Ammon's horn (tissue), 1 donor: ENCODE results near the gene FOXK2.

Experiments
- DNase-seq: peaks from one replicate; pipeline ENCODE4 v3.0.0-alpha.2; 2016; ENCODE audit warnings: low spot score

FOXK2 gene

DNA sequence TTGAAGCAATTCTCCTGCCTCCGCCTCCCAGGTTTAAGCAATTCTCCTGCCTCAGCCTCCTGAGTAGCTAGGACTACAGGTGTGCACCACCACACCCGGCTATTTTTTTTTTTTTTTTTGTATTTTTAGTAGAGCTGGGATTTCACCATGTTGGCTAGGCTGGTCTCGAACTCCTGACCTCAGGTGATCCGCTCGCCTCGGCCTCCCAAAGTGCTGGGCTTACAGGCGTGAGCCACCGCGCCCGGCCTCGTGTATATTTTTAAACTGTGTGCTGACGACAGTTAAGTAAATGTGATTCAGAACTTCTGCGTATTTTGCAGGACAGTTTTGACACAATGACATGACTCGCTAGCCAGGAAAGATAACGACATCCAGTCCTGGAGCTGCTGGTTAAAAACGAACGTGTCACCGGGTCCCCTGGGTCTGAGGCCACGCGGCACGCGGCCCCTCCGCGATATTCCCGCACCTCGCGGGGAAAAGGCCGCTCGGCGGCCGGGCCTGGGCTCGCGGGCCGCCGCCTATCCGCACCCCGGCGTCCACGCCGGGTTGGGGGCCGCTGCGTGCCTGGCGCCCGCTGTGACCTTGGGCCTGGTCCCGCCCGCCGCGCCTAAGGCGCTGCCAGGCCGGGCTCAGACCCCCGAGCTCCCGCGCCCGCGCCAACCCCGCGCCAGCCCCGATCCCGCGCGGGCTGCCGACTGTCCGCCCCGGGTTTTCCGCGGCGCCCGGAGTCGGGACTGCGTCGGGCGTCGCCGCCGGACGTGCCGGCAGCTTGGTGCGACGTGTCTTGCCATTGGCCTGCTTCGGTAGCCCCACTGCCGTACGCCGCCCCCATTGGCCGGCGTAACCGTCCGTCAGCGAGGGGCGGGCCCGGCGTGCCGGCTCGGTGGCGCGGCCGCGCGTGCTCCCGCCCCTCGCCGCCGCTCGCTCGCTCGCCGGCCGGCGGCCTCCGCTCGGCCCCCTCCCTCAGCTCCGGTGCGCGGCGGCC is at the start of gene FOXK2:
FOXK2 (plus strand) TSS at position 907 of the 985 bp plus-strand sequence. CDS start 157 bp downstream, outside the sequence.
- DNase-seq: peak; percentile 96

DNA sequence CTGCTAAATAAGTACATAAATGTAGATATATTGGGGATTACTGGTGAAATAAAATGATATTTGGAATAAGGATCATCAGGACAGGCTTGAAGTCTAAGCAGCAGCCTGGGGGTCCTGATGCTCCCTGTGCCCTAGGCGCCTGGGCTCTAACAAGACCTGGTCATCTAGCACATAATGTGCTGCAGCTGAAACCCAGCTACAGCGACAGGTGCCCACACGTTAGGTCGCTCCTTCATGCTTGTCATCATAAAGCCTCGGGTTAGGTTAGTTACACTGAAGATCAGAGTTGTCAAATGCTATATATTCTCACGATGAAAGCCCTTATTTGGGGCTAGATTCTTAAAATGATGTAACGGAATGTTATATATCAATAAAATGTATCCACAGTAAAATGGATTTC is 49.5 kb upstream of the FOXK2 start:
- DNase-seq: no peak

DNA sequence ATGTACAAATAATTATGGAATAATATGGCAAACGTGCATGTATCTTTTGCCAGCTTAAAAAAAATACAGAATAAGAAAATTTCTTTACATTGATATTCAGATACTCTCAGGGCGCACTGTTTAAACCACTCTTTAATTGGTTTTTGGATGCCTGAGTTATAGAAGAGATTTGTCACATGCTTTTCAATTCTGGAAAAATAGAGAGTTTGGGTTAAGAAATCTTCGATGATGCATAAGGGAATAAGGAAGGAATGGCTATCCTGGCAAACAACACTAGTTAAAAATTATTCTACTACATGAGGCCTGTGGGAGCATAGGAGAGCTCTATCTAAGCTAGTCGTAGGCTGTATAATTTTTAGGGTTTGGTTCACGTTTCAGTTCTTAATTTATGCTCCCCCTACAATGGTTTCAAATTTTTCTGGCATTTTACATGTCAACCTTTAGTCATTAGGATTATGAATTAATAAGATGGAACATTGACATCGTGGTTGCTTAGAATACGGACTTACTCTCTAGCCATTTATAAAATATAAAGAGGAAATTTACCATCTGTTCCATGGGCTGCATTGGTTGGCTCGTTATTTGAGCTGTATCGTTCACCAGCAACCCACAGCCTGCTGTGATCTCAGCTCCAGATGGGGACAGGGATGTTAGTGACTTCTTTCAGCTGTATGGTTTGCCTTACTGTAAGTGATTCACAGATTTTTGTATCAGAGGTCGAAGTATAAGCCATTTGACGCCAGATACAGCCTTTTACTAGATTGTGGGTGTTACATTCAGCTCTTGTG is 45.1 kb upstream of the FOXK2 start:
- no peak for DNase-seq

DNA sequence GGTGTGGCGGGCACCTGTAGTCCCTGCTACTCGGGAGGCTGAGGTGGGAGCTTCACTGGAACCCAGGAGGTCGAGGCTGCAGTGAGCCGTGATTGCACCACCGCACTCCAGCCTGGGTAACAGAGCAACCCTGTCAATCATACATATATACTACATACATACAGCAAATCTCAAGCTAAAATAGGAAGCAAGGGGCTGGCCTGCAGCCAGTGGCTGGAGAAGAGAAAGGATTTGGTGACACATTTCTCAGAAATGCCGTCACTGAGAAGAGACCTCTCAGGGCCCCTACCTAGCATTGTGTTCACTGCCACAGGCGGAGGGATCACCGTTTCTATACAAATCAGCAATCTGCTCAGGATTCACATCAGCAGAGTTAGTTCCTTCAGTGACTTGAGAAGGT is 44.1 kb upstream of the FOXK2 start:
- no peak for DNase-seq

DNA sequence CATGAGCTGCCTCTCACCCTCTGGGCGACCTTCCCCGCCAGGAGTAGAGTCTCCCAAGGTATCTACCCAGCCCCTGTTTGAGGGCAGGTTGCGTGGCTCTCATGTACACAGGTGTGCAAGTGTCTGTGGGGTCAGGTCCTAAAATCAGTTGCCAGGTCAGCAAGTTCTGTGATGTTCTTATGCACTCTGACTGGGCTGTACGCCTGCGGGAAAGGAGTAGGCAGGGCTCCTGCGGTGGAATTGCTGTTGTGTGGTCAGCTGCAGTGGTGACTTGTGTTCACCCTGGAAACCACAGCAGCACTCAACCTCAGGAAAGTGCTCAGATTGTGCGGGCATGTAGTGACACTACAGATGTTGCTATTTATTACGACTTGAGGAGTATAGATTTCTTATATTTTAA is 41.6 kb upstream of the FOXK2 start:
- DNase-seq: no peak

DNA sequence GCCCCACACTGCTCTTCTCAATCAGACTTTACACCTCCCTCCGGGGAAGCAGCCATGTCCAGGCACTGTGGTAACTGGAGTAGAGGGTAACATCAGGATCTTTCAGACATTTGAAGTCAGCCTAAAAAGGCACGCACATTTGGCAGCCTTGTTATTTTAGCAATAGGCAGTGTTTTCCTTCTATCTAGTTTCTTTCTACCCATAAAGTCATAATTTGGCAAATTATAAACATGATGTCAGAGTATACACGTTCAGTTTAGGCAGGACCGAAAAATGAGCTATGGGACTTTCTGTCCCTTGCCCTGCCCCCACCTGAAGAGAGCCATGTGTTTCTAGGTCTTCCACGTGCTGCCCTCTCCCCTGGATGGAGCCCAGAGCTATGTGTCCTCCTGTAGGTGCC is 39.9 kb upstream of the FOXK2 start:
- DNase-seq: no peak

DNA sequence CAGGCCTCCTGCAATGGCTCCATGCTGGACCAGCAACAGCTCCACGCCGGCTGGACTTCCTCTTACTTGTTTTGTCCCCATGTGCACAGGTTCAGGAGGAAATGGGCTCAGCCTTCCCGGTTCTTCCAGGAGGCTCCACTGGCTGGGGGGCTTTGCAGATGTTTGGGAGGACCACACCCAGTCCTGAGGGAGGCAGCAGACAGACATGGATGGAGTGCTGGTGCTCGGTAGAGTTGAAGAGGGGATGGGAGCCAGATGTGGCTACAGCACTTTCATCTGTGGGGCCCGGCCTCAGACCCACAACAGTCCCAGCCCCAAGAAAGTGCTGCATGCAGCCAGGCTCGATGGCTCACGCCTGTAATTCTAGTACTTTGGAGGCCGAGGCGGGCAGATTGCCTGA is 39.2 kb upstream of the FOXK2 start:
- no peak for DNase-seq

DNA sequence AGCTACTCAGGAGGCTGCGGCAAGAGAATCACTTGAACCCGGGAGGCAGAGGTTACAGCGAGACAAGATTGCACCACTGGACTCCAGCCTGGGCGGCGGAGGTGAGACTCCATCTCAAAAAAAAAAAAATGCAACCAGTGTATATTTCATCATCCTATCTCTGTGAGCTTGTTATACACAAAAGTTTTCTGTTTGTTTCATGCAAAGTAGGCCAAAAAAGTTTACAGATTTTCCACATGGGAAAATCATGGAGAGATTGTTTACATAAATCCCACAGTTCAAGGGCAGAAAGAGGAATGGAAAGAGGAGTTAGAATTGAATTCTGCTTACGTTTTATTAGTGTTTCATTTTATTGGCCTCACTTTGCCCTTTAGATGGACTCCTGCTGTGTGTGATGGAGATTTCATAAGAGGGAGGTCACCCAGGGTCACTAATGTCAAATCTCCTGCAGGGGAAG is 36.3 kb upstream of the FOXK2 start:
- no peak for DNase-seq

DNA sequence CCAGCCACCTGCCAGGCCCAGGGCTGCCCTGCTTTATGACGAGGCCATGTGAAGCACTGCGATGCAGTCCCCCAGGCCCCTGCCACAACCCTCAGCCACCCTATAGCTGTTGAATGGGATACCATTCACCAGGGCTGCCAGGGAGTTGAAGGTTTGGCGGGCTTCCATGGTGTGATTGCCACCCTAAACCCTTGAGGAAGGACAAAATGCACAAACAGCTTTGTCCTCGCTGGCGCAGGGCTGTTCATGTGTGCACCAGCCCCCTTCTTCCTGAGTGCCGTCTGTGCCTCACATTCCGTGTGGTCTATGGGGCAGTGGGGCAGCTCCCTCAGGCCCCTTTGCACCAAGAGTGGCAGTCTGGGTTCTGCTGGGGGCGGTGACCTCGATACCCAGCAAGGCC is 35.7 kb upstream of the FOXK2 start:
- no peak for DNase-seq

DNA sequence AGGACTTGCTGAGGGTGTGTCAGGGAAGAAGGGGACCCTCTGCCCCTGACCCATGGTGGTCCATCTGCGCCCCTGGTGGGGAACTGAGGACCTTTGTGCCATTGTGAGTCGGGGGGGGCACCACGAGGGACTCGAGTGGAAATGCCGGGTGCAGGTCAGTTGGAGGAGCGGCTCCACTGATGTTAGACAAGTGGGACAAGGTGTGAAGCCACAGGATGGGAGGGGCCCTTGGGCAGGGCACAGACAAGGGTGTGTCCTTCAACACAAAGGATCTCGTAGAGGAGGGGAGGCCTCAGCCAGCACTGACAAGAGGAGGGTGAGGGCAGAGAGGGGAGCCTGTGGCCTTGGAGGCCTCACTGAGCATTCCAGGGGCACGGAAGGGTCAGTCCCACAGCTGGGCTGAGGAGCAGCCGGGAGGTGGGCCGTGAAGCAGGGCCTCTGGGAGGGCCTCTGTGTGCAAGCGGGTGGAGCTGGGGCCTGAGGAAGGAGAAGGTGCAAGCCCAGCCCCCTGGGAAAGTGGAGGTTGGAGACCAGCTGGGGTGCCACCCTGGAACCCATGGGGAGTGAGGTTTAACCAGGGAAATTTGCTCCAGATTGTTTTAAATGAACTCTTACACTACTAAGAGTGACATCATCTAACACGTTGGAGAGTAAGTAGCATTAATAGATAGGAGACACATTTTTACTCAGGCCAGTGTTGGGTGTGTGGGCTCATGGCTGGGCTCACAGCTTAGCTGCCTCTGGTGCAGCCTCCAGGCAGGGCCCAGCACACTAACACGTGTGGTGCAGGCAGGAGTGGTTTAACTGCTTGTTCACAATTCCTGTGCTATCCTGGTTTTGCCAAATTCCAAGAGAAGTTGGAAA is 33.1 kb upstream of the FOXK2 start:
- DNase-seq: no peak

DNA sequence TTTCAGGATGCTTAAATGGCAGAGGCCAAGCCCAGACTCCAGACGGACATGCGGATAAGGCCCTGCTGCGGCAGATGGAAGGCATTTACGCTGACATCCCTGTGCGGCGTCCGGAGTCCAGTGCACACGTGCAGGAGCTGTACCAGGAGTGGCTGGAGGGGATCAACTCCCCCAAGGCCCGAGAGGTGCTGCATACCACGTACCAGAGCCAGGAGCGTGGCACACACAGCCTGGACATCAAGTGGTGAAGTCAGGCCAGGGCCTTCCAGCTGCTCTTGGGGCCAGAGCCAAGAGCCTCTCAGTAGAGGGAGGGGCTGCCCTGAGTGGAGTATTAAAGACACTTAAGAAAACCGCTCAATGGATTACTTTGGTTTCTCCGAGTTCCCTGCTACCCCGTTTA is 31.6 kb upstream of the FOXK2 start:
- peak; percentile 27 for DNase-seq

DNA sequence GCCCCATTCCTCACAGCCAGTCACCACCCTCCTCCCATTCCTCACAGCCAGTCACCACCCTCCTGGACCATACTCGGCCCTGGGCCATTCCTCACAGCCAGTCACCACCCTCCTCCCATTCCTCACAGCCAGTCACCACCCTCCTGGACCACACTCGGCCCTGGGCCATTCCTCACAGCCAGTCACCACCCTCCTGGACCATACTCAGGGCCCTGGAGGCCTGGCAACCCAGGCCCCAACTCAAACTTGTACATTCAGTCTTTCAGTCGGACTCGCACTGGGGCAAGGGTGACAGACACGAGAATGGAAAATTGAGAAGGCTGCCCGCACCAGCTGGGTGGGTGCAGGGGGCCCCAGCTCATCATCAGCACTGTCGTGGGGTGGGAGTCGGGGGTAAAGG is 30.4 kb upstream of the FOXK2 start:
- peak; percentile 76 for DNase-seq

DNA sequence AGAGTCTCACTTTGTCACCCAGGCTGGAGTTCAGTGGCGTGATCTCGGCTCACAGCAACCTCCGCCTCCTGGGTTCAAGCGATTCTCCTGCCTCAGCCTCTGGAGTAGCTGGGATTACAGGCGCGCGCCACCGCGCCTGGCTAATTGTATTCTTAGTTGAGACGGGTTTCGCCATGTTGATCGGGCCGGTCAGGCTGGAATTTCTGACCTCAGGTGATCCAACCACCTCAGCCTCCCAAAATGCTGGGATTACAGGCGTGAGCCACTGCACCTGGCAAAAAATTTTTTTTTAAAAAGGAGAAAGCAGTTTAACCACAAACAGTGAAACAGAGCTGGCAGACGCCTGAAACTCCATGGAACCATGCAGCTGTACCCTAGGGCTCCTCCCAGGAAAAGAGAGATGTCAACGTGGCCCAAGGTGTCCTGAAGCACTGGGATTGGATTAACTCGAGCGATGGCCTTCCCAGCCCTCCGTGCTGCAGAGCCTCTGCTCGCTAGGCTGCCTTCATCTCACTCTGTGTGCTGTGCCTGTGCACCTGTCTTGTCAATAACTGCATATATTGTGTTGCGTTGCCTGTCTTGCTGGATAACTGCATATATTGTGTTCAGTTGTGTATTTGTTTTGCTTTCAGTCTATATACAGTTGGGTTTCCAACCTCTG is 29.6 kb upstream of the FOXK2 start:
- no peak for DNase-seq

DNA sequence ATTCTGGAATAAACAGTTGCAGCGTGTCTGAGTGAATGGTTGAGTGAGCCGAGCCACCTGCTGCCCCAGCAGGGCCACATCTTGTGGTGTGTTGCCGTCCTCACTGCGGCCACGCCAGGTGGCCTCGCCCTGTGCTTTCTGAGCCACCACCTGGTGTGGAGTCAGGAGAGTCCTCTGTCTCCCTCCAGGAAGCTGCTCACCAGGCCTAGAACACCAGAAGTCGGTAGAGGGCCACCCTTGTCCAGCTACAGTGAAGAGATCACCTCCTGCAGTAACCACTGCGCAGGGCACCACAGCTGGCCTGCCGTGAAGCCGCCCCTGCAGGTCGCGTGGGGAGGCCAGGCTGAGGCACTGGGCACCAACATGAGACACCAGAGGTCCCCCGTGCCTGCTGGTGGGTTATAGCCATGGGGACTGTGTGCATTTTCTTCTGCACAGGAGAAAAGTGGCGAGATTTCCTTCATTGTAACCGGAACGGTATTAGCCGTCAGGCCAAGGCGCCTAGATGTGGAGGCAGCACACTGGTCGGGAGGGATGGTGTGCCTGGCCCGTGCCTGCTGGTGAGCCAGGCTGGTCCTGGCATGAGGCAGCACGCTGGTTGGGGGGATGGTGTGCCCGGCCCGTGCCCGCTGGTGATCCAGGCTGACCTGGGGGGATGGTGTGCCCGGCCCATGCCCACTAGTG is 28.9 kb upstream of the FOXK2 start:
- no peak for DNase-seq

DNA sequence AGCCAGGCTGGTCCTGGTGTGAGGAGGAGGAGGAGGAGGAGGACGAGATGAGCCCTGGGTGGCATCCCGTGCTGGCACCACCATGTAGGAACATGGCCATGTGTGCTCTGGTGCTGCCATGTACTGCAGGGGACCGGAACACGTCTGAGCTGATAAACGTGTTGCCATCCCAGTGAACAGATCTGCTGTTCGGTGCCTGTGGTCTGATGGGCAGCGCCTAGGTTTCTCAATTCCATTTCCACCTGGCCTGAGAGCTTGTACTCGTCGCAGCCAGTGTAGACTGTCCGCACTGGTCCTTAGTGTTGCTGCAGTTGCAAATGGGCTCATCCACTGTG is 28.4 kb upstream of the FOXK2 start:
- no peak for DNase-seq

DNA sequence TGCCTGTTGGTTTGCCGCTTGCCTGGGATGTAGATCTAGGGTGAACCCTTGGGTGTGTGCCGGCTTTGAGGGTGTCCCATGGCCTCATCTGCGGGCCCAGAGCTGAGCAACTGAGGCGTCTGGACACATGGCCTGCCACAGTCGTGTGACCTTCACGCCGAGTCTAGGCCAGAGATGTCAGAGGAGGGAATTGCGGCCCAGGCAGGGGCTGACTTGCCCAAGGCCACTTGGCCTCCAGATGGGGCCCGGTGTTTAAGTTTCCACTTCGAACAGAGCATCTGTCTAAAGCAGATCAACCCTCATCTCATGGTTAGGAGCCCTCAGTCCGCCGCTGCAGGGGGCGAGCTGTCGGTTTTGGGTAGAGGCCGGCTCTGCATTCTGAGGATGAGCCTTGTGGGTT is 28.0 kb upstream of the FOXK2 start:
- no peak for DNase-seq

DNA sequence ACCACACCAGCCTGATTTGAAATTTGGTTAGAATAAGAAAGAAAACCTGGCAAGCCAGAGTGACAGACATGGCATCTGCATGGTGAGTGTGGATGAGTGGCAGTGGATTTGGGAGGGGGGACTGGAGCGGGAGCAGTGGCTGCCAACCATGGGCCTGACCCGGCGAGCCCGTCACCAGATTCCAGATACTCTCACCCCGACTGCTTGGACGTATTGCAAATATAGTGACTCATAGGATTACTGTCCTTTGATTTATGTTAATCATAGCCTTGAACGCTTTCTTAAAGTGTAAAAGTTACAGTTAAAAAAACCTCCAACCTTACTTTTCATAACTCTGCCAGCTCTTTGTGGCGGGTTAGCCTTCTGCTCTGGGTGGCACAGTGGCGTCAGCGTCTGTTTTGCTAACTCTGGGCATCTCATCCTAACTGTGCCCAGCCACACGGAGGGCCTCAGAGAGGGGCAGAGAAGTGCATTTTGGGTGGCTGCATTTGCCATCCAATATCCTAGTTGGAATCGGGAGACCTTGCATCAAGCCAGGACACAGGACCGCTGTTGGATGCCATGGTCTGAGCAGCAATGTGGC is 26.8 kb upstream of the FOXK2 start:
- no peak for DNase-seq

DNA sequence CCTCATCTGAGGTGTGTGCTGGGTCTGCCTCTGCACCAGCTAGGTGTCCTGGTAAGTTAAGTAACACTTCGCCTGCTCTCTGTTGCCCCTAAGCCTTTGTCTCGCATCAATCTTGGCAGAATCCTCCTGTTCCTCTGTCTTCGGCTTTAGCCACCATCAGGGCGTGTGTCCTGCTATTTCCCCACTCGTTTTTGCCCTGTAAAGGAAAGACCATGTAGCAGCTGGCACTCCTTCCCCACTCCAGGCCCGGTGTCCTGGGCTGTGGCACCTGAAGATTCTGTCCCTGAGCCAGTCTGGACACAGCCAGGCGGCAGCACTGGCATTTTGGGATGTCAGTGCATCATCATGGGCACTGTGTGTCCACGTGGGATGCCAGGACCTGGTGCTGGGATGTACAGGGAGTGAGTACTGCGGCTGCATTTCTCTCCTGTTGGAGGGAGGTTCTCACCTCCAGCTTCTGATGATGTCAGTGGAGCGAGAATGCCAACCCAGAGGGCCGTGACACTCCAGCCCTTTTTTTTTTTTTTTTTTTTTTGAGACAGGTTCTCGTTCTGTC is 26.2 kb upstream of the FOXK2 start:
- DNase-seq: no peak

DNA sequence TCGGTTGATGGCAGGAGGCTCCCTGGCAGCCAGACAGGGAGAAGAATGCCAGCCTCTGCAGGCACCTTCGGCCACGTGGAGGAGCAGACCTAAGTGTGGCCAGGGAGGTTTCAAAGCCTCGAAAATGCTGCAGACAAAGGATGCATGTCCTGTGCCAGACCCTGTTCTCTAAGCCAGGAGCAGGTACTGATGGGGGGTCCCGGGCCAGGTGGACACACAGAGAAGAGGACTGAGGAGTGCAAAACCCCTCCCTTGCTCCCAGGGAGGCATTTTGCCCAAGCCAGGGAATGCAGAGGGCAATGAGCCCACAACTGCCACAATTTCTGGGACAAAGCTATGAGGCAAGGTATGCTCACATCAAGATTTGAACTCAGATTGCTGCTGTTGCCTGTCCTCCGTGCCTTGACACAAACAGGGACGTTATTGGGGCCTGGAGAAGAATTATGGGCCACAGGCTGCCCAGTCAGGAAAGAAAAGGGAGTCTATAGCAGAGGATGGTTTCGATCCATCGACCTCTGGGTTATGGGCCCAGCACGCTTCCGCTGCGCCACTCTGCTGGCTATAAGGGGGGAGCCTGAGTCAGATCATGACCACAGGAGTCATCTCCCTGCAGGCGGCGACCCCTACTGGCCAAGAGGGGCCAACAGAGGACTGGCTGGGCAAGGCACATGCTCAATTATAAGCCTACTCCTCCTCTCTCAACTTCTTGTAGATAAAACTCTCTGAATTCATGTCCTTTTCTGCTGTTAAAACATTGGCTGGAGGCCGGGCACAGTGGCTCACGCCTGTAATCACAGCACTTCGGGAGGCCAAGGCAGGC is 25.1 kb upstream of the FOXK2 start:
- DNase-seq: peak; percentile 92
